Right lobe of liver (tissue), 6 donors: ENCODE results near the gene PIGO. TPM values are rescaled to one million over a fixed set of nuclear protein-coding genes. Genes with fewer than 3 reads are reported as not detected.
A peak's percentile ranks its signal among the peaks of the same experiment; 100 is the strongest.

ENCODE experiments used
- ATAC-seq, 4 donors: fragments of 200-7000 bp; cut with Tn5 transposase; one replicate each; pipeline ENCODE4 v1.9.1; 2020; ENCODE audit warnings: mild to moderate bottlenecking in 4 of 4, moderate library complexity in 4 of 4
- DNase-seq, 3 donors: peaks; one replicate each; pipeline ENCODE4 v3.0.0-alpha.2; 2020
- H3K27ac ChIP-seq, 3 donors: fragments of 200-600 bp; one replicate each; pipeline ENCODE4 v1.8.0; 2022
- H3K27me3 ChIP-seq, 2 donors: fragments of 200-600 bp; one replicate each; pipeline ENCODE4 v1.8.0; 2022
- H3K36me3 ChIP-seq, 4 donors: fragments of 200-600 bp; sonication (generic) in 1 of 4; one replicate each; pipeline versions ENCODE4 v1.5.1 to v1.8.0; 2017 to 2022; ENCODE audit warnings: control low read depth in 1 of 4
- H3K4me1 ChIP-seq, 4 donors: fragments of 200-600 bp; sonication (generic) in 1 of 4; one replicate each; pipeline versions ENCODE4 v1.5.1 to v1.8.0; 2017 to 2022; ENCODE audit warnings: control low read depth in 1 of 4
- H3K4me3 ChIP-seq, 3 donors: fragments of 200-600 bp; one replicate each; pipeline ENCODE4 v1.8.0; 2022
- H3K9me3 ChIP-seq, 4 donors: fragments of 200-600 bp; sonication (generic) in 1 of 4; one replicate each; pipeline versions ENCODE4 v1.5.1 to v1.8.0; 2017 to 2022; ENCODE audit warnings: control low read depth in 1 of 4
- CTCF ChIP-seq, 4 donors: fragments of 200-600 bp in 3 of 4; fragments of 450-650 bp in 1 of 4; IDR thresholded peaks; one replicate each; pipeline versions ENCODE4 v1.5.1 to v1.8.0; 2016 to 2022; ENCODE audit warnings: antibody characterized with exemption in 4 of 4, mild to moderate bottlenecking in 2 of 4
- POLR2A ChIP-seq: fragments of 450-650 bp; IDR thresholded peaks from one replicate; pipeline ENCODE4 v1.6.1; 2017; ENCODE audit warnings: antibody characterized with exemption, mild to moderate bottlenecking
- WGBS: methylation state at CpG from one replicate; pipeline ENCODE4 v1.1.6; 2018; ENCODE audit warnings: low coverage, low lambda C conversion rate; ENCODE audit not compliant: insufficient coverage; ENCODE audit errors: missing lambda C conversion rate; 5-methylcytosine and 5-hydroxymethylcytosine counted together
- intact Hi-C, 2 donors: fragments of 100-400 bp; cut with DNase I; formaldehyde crosslinking; loops; one replicate each; pipeline versions ENCODE4 v1.11.2 to v1.14.1; 2022
- total RNA-seq, 6 experiments: library from RNA; depleted of rRNA in 2 of 6; stranded (reverse); fragments of >200 nt in 2 of 6; fragmentation: NEBNext Ultra II Directional in 3 of 6; extraction: Animal tissue kit (Norgen Biotek cat#: 25700) in 3 of 6; gene quantifications; one replicate each; pipeline versions ENCODE4 v1.1.0 to v1.2.4, GENCODE V29; 2016 to 2023
- donor health status: DM: no; HTN: yes; CAD: no.
- donor health status: DM: no; HTN: no; CAD: no.
- donor health status: DM: no; HTN: no; CAD: no.
- donor health status: DM: no; HTN: yes; CAD: no.
- donor health status: DM: no; HTN: yes; CAD: no.

The PIGO gene
- total RNA-seq, 6 experiments from 2014 or later, result 11.5 to 18.0 (median 15.6) TPM

GRCh38 chr9:35115680-35116538, 19.5 kb upstream of the PIGO start, which contains the start of gene ATOSB:
Gene ATOSB, minus strand, starts transcription at chr9:35115862. Its CDS starts 7,588 bp downstream, at chr9:35108274.
- intact Hi-C loops, result loop anchor here (5.0 to 10.0 kb wide), 2 partner anchors 141 to 149 kb away; no protein-coding TSS in a partner anchor
- WGBS, result under 1% methylated on average over 39 of the region's 54 CpGs

GRCh38 chr9:35114840-35115628, 18.6 kb upstream of the PIGO start:
- Histone ChIP-seq H3K9me3 (no peaks in the 10 kb centered on the region), H3K27ac (peak overlapping the region; percentile 56 to 85 (median 73)), H3K4me1 (peaks cover 0 to 39% (median 14%) of the 10 kb centered on the region in 4 donors), H3K36me3 (no peaks in the 10 kb centered on the region), H3K4me3 (peak overlapping the region; percentile 47 to 64 (median 60)), H3K27me3 (no peaks in the 10 kb centered on the region)
- DNase-seq, result peak; percentile 71 to 80 (median 74)
- no peak for TF ChIP-seq CTCF (IDR thresholded peaks at IDR 0.05)
- TF ChIP-seq POLR2A, result no peak
- intact Hi-C loops, result loop anchor here (5.0 to 10.0 kb wide), 2 partner anchors 142 to 150 kb away; no protein-coding TSS in a partner anchor
- 13% methylated on average over 12 of the region's 12 CpGs for WGBS
- ATAC-seq, result peak in 1 of 4 donors; percentile 3

More at GRCh38 chr9:35115680-35116538, 19.5 kb upstream of the PIGO start, which contains the start of gene ATOSB:
- H3K4me3 ChIP-seq, result peak within 1 kb of the TSS; percentile 47 to 64 (median 60)
- ATAC-seq (peak; percentile 64 to 82 (median 74)), DNase-seq (peak; percentile 98 to 99 (median 99))
- no peaks in the 10 kb centered on the region for H3K9me3 ChIP-seq
- H3K4me1 ChIP-seq, result peaks cover 0 to 30% (median 10%) of the 10 kb centered on the region in 4 donors
- TF ChIP-seq POLR2A (peak; percentile 59), CTCF (IDR thresholded peaks at IDR 0.05) (no peak)
- no peaks in the 10 kb centered on the region for H3K27me3 ChIP-seq
- H3K27ac ChIP-seq, result peak within 1 kb of the TSS; percentile 56 to 85 (median 73)
- no peaks in the 10 kb centered on the region for H3K36me3 ChIP-seq

GRCh38 chr9:35114113-35114839, 17.9 kb upstream of the PIGO start:
- WGBS, result 23% methylated on average over 4 of the region's 5 CpGs
- TF ChIP-seq POLR2A, result no peak
- no peak for TF ChIP-seq CTCF (IDR thresholded peaks at IDR 0.05)
- Histone ChIP-seq H3K9me3 (no peaks in the 10 kb centered on the region), H3K27ac (peak overlapping the region; percentile 56 to 85 (median 73)), H3K36me3 (no peaks in the 10 kb centered on the region), H3K4me1 (peaks cover 0 to 39% (median 14%) of the 10 kb centered on the region in 4 donors), H3K4me3 (peak overlapping the region; percentile 47 to 64 (median 60)), H3K27me3 (no peaks in the 10 kb centered on the region)
- intact Hi-C loops, result loop anchor here in 1 of 2 donors (10.0 kb wide), 1 partner anchor 151 kb away; no protein-coding TSS in a partner anchor
- DNase-seq (peak; percentile 71 to 76 (median 76)), ATAC-seq (peak in 1 of 4 donors; percentile 5)
